GM23338 (cell line): Measurements from ENCODE around the gene ZCCHC2. TPM values are rescaled to one million over a fixed set of nuclear protein-coding genes. Genes with fewer than 3 reads are reported as not detected.

Experiments
- ATAC-seq: fragments of 200-7000 bp; cut with Tn5 transposase; 3 replicates; pipeline ENCODE4 v1.9.1; 2020
- DNase-seq: peaks from one replicate; pipeline ENCODE4 v3.0.0-alpha.2; 2015; ENCODE audit warnings: low spot score
- H2AFZ ChIP-seq: fragments of 200-600 bp; sonication (generic); 2 replicates; pipeline ENCODE4 v1.8.0; 2016; ENCODE audit warnings: antibody characterized with exemption, mild to moderate bottlenecking, moderate library complexity
- H3F3A ChIP-seq: fragments of 200-600 bp; sonication (generic); replicated peaks from 2 replicates; pipeline ENCODE4 v1.8.0; 2017; ENCODE audit warnings: antibody characterized with exemption, mixed run types, low read depth
- H3K27ac ChIP-seq: fragments of 200-600 bp; sonication (generic); 2 replicates; pipeline ENCODE4 v1.6.1; 2016; ENCODE audit warnings: low read depth
- H3K27me3 ChIP-seq: fragments of 200-600 bp; sonication (generic); 2 replicates; pipeline ENCODE4 v1.8.0; 2016; ENCODE audit warnings: mild to moderate bottlenecking, mixed run types, moderate library complexity; ENCODE audit not compliant: insufficient read depth
- H3K36me3 ChIP-seq: fragments of 200-600 bp; sonication (generic); 2 replicates; pipeline ENCODE4 v1.8.0; 2016; ENCODE audit warnings: mild to moderate bottlenecking; ENCODE audit not compliant: insufficient read depth
- H3K4me1 ChIP-seq: fragments of 200-600 bp; sonication (generic); 2 replicates; pipeline ENCODE4 v1.8.0; 2016; ENCODE audit warnings: mild to moderate bottlenecking, moderate library complexity; ENCODE audit not compliant: insufficient read depth
- H3K4me2 ChIP-seq: fragments of 200-600 bp; sonication (generic); 2 replicates; pipeline ENCODE4 v1.7.1; 2017; ENCODE audit warnings: mixed run types
- H3K4me3 ChIP-seq: fragments of 200-600 bp; sonication (generic); 2 replicates; pipeline ENCODE4 v1.6.1; 2016; ENCODE audit warnings: mixed run types
- H3K79me2 ChIP-seq: fragments of 200-600 bp; sonication (generic); replicated peaks from 2 replicates; pipeline ENCODE4 v1.8.0; 2017; ENCODE audit warnings: mild to moderate bottlenecking; ENCODE audit not compliant: insufficient read depth
- H3K9me2 ChIP-seq: fragments of 200-600 bp; sonication (generic); 2 replicates; pipeline ENCODE4 v1.8.0; 2017; ENCODE audit not compliant: insufficient read depth
- H4K20me1 ChIP-seq: fragments of 200-600 bp; sonication (generic); replicated peaks from 2 replicates; pipeline ENCODE4 v1.8.0; 2017; ENCODE audit warnings: mild to moderate bottlenecking; ENCODE audit not compliant: insufficient read depth
- H3K27ac Mint-ChIP-seq: 2 replicates; pipeline ENCODE4 v1.8.0; 2020; ENCODE audit warnings: inconsistent platforms, mild to moderate bottlenecking, moderate library complexity, mixed read lengths
- H3K27me3 Mint-ChIP-seq: 3 replicates; pipeline ENCODE4 v1.8.0; 2022; ENCODE audit warnings: low read depth, mild to moderate bottlenecking, moderate library complexity, mixed read lengths, inconsistent platforms; ENCODE audit not compliant: insufficient read depth, poor library complexity
- H3K36me3 Mint-ChIP-seq: 3 replicates; pipeline ENCODE4 v1.8.0; 2021; ENCODE audit warnings: low read depth, mild to moderate bottlenecking, inconsistent platforms, moderate library complexity, mixed read lengths
- H3K4me1 Mint-ChIP-seq: 3 replicates; pipeline ENCODE4 v1.8.0; 2020; ENCODE audit warnings: mild to moderate bottlenecking, inconsistent platforms, mixed read lengths
- H3K4me3 Mint-ChIP-seq: 3 replicates; pipeline ENCODE4 v1.8.0; 2021; ENCODE audit warnings: moderate library complexity, mild to moderate bottlenecking, inconsistent platforms, mixed read lengths
- H3K9me3 Mint-ChIP-seq: 3 replicates; pipeline ENCODE4 v1.8.0; 2020; ENCODE audit warnings: moderate library complexity, mild to moderate bottlenecking, inconsistent platforms, mixed read lengths
- CREB1 ChIP-seq: fragments of 250-450 bp; sonication (Bioruptor Pico); IDR thresholded peaks from 2 replicates; pipeline ENCODE4 v1.5.0; 2020; ENCODE audit warnings: low read depth, mild to moderate bottlenecking, moderate library complexity
- CTCF ChIP-seq, 2 experiments: fragments of 200-600 bp in 1 of 2; sonication (generic) in 1 of 2; conservative IDR thresholded peaks; 2 replicates each; pipeline versions ENCODE4 v1.5.1 to v1.6.1; 2016 to 2017; ENCODE audit warnings: antibody characterized with exemption in 2 of 2, low read depth in 2 of 2, mild to moderate bottlenecking in 2 of 2, moderate library complexity in 1 of 2
- ETS1 ChIP-seq: IDR thresholded peaks from 2 replicates; pipeline ENCODE4 v1.6.1; 2016; ENCODE audit warnings: antibody characterized with exemption
- EZH2 ChIP-seq: fragments of 200-600 bp; sonication (generic); IDR thresholded peaks from one replicate; pipeline ENCODE4 v1.8.0; 2017; ENCODE audit warnings: antibody characterized with exemption, mild to moderate bottlenecking, low read depth; ENCODE audit not compliant: unreplicated experiment
- EZH2phosphoT487 ChIP-seq: fragments of 200-600 bp; sonication (generic); IDR thresholded peaks from one replicate; pipeline ENCODE4 v1.8.1; 2018; ENCODE audit warnings: antibody characterized with exemption; ENCODE audit not compliant: unreplicated experiment
- JUNB ChIP-seq: IDR thresholded peaks from one replicate; pipeline ENCODE4 v1.6.1; 2016; ENCODE audit warnings: antibody characterized with exemption; ENCODE audit not compliant: unreplicated experiment
- NANOG ChIP-seq: IDR thresholded peaks from 2 replicates; pipeline ENCODE4 v1.6.1; 2016; ENCODE audit warnings: antibody characterized with exemption, borderline replicate concordance
- POLR2AphosphoS5 ChIP-seq: IDR thresholded peaks from 2 replicates; pipeline ENCODE4 v1.6.1; 2016; ENCODE audit warnings: antibody characterized with exemption, low read depth
- REST ChIP-seq: IDR thresholded peaks from one replicate; pipeline ENCODE4 v1.6.1; 2018; ENCODE audit warnings: antibody characterized with exemption; ENCODE audit not compliant: unreplicated experiment
- STAT1 ChIP-seq: IDR thresholded peaks from one replicate; pipeline ENCODE4 v1.6.1; 2016; ENCODE audit warnings: antibody characterized with exemption; ENCODE audit not compliant: unreplicated experiment
- ZNF114 ChIP-seq: fragments of 250-450 bp; sonication (Bioruptor Pico); IDR thresholded peaks from 2 replicates; pipeline ENCODE4 v1.5.0; 2020; ENCODE audit warnings: mild to moderate bottlenecking, moderate library complexity
- ZNF331 ChIP-seq: fragments of 250-450 bp; sonication (Bioruptor Pico); IDR thresholded peaks from 2 replicates; pipeline ENCODE4 v1.5.0; 2020; ENCODE audit warnings: low read depth, mild to moderate bottlenecking, moderate library complexity
- ZNF462 ChIP-seq: fragments of 250-450 bp; sonication (Bioruptor Pico); IDR thresholded peaks from 2 replicates; pipeline ENCODE4 v1.5.0; 2020; ENCODE audit warnings: mild to moderate bottlenecking, moderate library complexity
- polyA plus RNA-seq: library from polyadenylated mRNA; unstranded; fragments of >200 nt; fragmentation: Nextera tagmentation; extraction: Ambion mirVana; gene quantifications from 2 replicates; pipeline ENCODE4 v1.2.1, GENCODE V29; 2016
- total RNA-seq: library from RNA; depleted of rRNA; stranded (reverse); fragments of >200 nt; shearing (Covaris generic); gene quantifications from 2 replicates; pipeline ENCODE4 v1.2.3, GENCODE V29; 2014

ZCCHC2 gene
- total and polyA plus RNA-seq, 2 experiments from 2014 or later: 5.4 to 15.4 TPM

GRCh38 chr18:62519684-62520083 lies 3.1 kb upstream of the ZCCHC2 start (continued):
- TF ChIP-seq ZNF114 (CRISPR knock-in tag): no peak

- Mint-ChIP-seq H3K27me3 (peaks cover 28% of the 10 kb centered on the region), H3K9me3 (peaks cover 3% of the 10 kb centered on the region; the same call in 2 of the 3 replicates), H3K36me3 (peaks cover 3% of the 10 kb centered on the region; the same call in 1 of the 3 replicates), H3K27ac (no peak overlapping the region), H3K4me3 (peak overlapping the region; percentile 28; the same call in 2 of the 3 replicates), H3K4me1 (peaks cover 19% of the 10 kb centered on the region)
- no peak for DNase-seq
- Histone ChIP-seq H3K36me3 (no peaks in the 10 kb centered on the region), H3K27me3 (peaks cover 38% of the 10 kb centered on the region), H3K79me2 (peaks cover 13% of the 10 kb centered on the region), H3K27ac (no peak overlapping the region), H4K20me1 (peaks cover 14% of the 10 kb centered on the region), H3K4me3 (no peak overlapping the region), H2AFZ (no peak overlapping the region), H3K9me2 (no peaks in the 10 kb centered on the region), H3K4me2 (no peak overlapping the region), H3F3A (no peaks in the 10 kb centered on the region), H3K4me1 (peaks cover 14% of the 10 kb centered on the region)
- TF ChIP-seq JUNB: no peak
- TF ChIP-seq ZNF114 (CRISPR knock-in tag): no peak
- TF ChIP-seq ETS1: no peak
- no peak for TF ChIP-seq EZH2
- no peak for TF ChIP-seq STAT1
- TF ChIP-seq NANOG: no peak
- no peak for TF ChIP-seq ZNF462
- TF ChIP-seq CTCF (conservative IDR thresholded peaks at IDR 0.05; ENCODE audit: low read depth in 2 of 2): no peak
- TF ChIP-seq EZH2phosphoT487: no peak
- no peak for TF ChIP-seq POLR2AphosphoS5
- no peak for TF ChIP-seq CREB1 (CRISPR knock-in tag)
- no peak for TF ChIP-seq REST
- no peak for TF ChIP-seq ZNF331 (CRISPR knock-in tag)
- ATAC-seq: no peak
Observed at GRCh38 chr18:62521082-62521481, 1.7 kb upstream of the ZCCHC2 start.
